ENCODE results near the gene TGFBR1. TPM values are rescaled to one million over a fixed set of nuclear protein-coding genes. Genes with fewer than 3 reads are reported as not detected.

The TGFBR1 gene
- polyA plus RNA-seq, 1 of the 3 experiments (the other 2 are of a cell fraction): 15.3 TPM

DNA sequence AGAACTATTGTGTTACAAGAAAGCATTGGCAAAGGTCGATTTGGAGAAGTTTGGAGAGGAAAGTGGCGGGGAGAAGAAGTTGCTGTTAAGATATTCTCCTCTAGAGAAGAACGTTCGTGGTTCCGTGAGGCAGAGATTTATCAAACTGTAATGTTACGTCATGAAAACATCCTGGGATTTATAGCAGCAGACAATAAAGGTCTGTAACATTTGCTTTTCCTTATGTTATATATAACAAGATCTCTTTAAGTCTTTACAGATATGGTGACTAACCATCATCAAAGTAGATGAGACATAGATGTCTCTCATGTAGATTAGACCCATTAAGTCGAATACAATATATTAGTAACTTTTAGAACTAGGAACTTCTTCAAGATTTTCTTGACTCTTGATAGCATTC, 33.0 kb downstream of the TGFBR1 start (continued):
- TF ChIP-seq NFIC (IDR thresholded peaks at IDR 0.05; ENCODE audit: borderline replicate concordance): no peak
- TF ChIP-seq CTCF (IDR thresholded peaks at IDR 0.05): no peak

DNA sequence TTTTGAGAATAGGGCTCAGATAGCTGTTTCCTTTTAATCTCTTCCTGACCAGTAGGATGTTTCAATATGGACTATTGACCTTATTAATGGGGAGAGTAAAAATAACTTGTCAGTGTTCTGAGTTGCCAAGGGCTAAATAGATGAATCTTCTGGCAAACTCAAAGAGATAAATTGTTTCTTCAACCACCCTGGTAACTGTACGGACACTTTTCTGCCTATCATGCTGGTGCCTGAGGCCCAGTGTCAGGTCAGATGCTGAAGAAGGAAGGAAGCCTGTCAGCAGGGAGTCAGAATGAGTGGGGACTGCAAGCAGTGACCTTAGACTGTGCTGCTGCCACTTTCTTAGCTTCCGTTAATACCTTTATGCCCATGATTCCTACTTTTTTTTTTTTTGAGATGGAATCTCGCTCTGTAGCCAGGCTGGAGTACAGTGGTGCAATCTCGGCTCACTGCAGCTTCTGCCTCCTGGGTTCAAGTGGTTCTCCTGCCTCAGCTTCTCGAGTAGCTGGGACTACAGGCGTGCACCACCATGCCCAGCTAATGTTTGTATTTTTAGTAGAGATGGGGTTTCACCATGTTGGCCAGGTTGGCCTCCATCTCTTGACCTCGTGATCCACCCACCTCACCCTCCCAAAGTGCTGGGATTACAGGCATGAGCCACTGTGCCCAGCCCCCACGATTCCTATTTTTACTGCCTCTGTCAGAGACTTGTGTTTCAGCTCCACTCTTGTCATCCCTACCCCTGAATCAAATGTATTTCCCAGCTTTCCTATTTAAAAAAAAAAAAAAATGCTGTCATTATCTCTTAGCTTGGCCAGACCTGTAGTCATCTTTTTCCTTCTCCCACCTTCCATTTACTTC, 33.7 kb downstream of the TGFBR1 start:
- no peak for DNase-seq
- Histone ChIP-seq H3K9ac (no peak overlapping the region), H3K4me3 (ENCODE audit: low read depth in 2 of 2, low read length in 1 of 2) (no peak overlapping the region), H3K79me2 (ENCODE audit: insufficient read depth) (peaks cover 12% of the 10 kb centered on the region), H3K4me2 (no peak overlapping the region), H3K9me2 (no peaks in the 10 kb centered on the region), H2AFZ (ENCODE audit: low read depth) (no peak overlapping the region), H3K36me3 (replicated peaks in 1 of 2; ENCODE audit: control insufficient read depth in 1 of 2, insufficient read depth in 2 of 2, low read length in 1 of 2) (peaks cover 22 to 42% of the 10 kb centered on the region in 2 experiments), H3K27ac (ENCODE audit: low read depth in 2 of 2, low read length in 1 of 2) (no peak overlapping the region), H3K4me1 (ENCODE audit: control insufficient read depth in 1 of 2, insufficient read depth in 2 of 2, low read depth in 1 of 2, low read length in 1 of 2) (peaks cover 0 to 6% of the 10 kb centered on the region in 2 experiments; a peak in 3 of 4 replicates), H3K27me3 (ENCODE audit: insufficient read depth) (no peaks in the 10 kb centered on the region), H3K9me3 (no peaks in the 10 kb centered on the region), H4K20me1 (ENCODE audit: insufficient read depth) (peaks cover 5% of the 10 kb centered on the region; the same call in 1 of the 2 replicates), H3F3A (replicated peaks; ENCODE audit: insufficient read depth) (peaks cover 10% of the 10 kb centered on the region)
- ChIA-PET CTCF (interaction anchor here (0.6 to 8.7 kb wide), 10 partner anchors 17 to 1347 kb away, joined by 3 to 131 read pairs (median 5); no protein-coding TSS in a partner anchor), POLR2A (no interaction called here)
- TF ChIP-seq FOSL2 (IDR thresholded peaks at IDR 0.05; ENCODE audit: borderline replicate concordance, low read depth): no peak
- TF ChIP-seq GABPA (IDR thresholded peaks at IDR 0.05; ENCODE audit: low read depth): no peak
- TF ChIP-seq EZH2phosphoT487 (IDR thresholded peaks at IDR 0.05; ENCODE audit: borderline replicate concordance, low read depth): no peak
- no peak for TF ChIP-seq MXI1 (IDR thresholded peaks at IDR 0.05; ENCODE audit: low read depth, low read length)
- 94% methylated on average over 8 of the region's 8 CpGs for WGBS (ENCODE audit: low lambda C conversion rate)

- Histone ChIP-seq H3K4me3 (ENCODE audit: low read depth in 2 of 2, low read length in 1 of 2) (no peak overlapping the region), H3F3A (replicated peaks; ENCODE audit: insufficient read depth) (peaks cover 3% of the 10 kb centered on the region), H3K27ac (ENCODE audit: low read depth in 2 of 2, low read length in 1 of 2) (no peak overlapping the region), H3K27me3 (ENCODE audit: insufficient read depth) (no peaks in the 10 kb centered on the region), H3K9me3 (no peaks in the 10 kb centered on the region), H3K9ac (no peak overlapping the region), H4K20me1 (ENCODE audit: insufficient read depth) (peaks cover 5% of the 10 kb centered on the region; the same call in 1 of the 2 replicates), H3K9me2 (no peaks in the 10 kb centered on the region), H3K79me2 (ENCODE audit: insufficient read depth) (peaks cover 8% of the 10 kb centered on the region; the same call in 1 of the 2 replicates), H3K4me2 (no peak overlapping the region), H3K36me3 (replicated peaks in 1 of 2; ENCODE audit: control insufficient read depth in 1 of 2, insufficient read depth in 2 of 2, low read length in 1 of 2) (peaks cover 29 to 47% of the 10 kb centered on the region in 2 experiments), H2AFZ (ENCODE audit: low read depth) (no peak overlapping the region), H3K4me1 (ENCODE audit: control insufficient read depth in 1 of 2, insufficient read depth in 2 of 2, low read depth in 1 of 2, low read length in 1 of 2) (no peaks in the 10 kb centered on the region; a peak in 1 of 4 replicates)
- TF ChIP-seq YY1 (IDR thresholded peaks at IDR 0.05; ENCODE audit: low read depth) (no peak), MXI1 (IDR thresholded peaks at IDR 0.05; ENCODE audit: low read depth, low read length) (no peak), USF1 (IDR thresholded peaks at IDR 0.05; ENCODE audit: borderline replicate concordance, low read depth) (no peak), GABPA (IDR thresholded peaks at IDR 0.05; ENCODE audit: low read depth) (no peak), REST (IDR thresholded peaks at IDR 0.05; ENCODE audit: low read depth, low read length) (no peak), FOXJ3 (CRISPR knock-in tag; IDR thresholded peaks at IDR 0.05) (no peak)
- 92% methylated on average over 5 of the region's 5 CpGs for WGBS (ENCODE audit: low lambda C conversion rate)
- no peak for DNase-seq
- CTCF ChIA-PET: interaction anchor here (0.8 to 8.7 kb wide), 13 partner anchors 15 to 292 kb away, joined by 3 to 131 read pairs (median 7); no protein-coding TSS in a partner anchor
- POLR2A ChIA-PET: no interaction called here
Observed at GRCh38 chr9:99139868-99140267, 35.0 kb downstream of the TGFBR1 start.
